NCI-H774 (cell line): ENCODE results near the gene NELL2.
A peak's percentile ranks its signal among the peaks of the same experiment; 100 is the strongest.

Experiments
- DNase-seq: peaks from one replicate; lab custom pipeline; 2025; lab: John Stamatoyannopoulos, UW

The NELL2 gene

DNA sequence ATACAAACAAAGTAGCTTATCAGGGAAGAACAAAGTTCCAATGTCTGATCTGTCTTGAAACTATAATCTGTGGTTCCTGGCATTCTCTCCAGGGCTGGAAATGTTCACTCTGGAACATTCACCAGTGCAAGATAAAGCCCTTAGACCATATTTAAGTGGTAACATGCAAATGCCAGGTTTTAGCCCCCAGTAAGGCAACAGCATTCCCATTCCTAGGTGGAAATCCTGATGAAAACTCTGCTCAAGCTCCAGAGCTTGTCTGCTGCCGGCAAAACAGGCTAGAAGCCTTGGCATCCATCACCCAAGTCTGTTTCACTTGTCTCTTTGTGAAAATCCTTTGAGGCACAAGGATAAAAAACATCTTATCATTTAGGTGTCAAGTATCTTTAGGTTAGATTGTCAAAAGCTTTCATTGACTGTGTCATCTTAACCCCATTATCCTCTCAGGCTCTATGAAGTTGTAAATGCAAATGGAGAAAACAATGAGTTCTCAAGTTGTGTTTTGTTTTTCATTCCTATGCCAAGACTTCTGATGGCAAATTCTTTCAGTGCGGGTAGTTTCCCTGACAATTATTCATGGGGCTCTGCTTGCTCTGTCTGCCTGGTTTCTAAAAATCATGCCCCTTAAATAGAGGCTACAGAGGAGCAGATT, 344.7 kb downstream of the NELL2 start:
- DNase-seq: no peak

DNA sequence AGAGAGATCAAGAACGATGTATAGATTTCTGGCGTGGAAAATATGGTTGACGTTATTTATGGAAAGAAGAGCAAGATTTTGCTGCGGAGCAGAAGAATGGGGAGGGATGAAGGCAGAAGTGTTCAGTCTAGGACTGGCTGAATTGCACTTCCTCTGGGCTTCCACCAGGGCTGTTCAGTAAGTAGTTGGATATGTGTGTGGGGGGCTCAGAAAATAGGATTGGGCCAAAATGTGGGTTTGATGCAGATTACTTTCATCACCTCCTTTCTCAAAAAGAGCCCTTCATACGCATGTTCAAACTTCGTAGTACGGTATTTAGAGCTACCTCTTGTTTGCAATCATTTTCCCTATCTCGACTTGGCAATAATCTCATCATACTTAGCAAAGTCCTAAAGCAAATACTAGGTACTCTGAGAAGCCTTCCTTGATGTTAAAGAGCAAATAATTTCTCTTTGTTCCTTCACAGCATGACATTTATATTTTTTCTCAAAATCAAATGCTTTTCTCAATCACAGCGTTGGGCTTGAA, 349.4 kb downstream of the NELL2 start:
- DNase-seq: no peak

GRCh38 chr12:44525806-44526654, 350.1 kb downstream of the NELL2 start:
- DNase-seq: no peak

DNA sequence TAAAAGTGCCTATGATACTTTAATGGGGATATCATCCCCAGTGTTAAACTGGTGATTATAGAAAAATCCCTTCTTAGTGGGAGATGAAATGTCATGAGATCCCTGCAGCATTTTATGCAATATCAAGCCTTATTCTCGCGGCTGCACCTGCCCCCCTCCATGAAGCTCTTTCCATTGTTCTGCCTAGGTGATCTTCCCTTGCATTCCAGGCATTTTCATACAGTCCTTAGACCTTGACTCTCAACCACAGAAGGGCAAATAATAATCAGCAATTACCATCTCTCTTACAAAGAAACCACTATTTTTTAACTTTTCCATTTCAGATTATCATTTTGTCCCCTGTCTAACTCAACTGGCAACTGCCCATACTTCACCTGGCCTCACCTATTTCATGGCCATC, 352.3 kb downstream of the NELL2 start:
- no peak for DNase-seq

GRCh38 chr12:44521702-44522101, 354.4 kb downstream of the NELL2 start:
- DNase-seq: no peak

- peak; percentile 56 for DNase-seq
Observed at GRCh38 chr12:44519931-44520330, 356.2 kb downstream of the NELL2 start.

DNA sequence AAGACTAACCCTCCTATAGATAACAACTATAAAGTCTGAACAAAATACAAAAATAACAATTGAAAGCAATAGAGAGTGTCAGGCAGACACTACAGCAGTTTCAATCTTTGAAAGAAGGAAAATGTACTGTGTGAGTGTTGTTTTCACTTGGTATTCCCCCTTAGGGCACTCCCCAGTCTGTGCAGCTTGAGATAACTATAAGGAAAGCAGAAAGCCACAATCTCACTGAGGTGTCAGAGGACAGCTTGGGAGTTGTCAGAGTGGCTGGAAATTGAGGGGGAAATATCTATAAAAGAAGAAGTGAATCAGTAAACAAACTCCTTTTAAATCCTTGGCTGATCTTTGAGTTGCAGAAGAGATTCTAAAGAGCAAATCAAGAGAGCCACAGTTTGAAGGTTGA, 364.8 kb downstream of the NELL2 start:
- DNase-seq: no peak

DNA sequence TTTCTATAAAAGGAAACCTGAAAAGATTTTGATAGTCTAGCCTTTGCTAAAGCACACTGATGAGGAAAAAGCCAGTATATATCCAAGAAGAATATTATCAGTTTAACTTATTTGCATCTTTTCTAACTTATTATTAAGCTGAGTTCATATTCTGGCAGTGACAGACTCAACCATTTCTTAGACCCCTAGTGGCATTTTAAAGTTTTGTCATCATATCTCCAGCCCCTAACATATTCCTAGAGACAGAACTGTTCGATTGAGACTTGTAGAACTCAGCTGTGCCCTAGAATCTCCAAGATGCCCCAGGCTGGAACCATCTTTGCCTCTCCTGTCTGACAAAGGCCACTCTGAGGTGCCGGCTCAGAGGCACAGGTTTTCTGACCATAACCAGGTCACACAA, 365.6 kb downstream of the NELL2 start:
- no peak for DNase-seq

DNA sequence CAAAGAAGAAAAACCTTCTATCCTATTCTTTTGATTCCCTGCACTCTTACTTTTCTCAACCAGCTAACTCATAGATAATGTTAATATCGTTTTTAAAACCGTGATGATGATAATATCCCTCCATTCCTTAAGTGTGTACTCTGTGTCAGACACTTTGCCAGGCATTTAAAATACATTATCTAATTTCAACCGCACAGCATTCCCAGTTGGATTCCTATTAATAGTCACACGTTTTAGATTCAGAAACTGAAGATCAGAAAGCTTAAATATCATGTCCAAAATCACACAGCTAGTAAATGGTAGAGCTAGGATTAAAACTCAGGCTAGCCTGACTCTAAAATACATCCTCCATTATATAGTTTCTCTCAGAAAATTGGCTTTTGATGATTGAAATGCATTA, 366.0 kb downstream of the NELL2 start:
- DNase-seq: no peak

DNA sequence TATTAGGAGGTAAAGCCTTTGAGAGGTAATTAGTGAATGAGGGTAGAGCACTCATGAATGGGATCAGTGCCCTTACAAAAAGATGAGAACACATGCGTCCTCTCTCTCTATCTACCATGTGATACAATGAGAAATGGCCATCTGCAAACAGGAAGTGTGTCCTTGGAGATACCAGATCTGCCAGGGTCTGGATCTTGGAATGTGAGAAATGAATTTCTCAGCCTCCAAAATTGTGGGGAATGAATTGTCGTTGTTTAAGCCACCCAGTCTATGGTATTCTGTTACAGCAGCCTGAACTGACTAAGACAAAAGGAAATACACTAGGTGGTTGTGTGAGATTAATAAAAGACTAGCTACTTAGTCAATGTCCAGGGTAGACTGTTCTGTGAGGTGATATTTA, 366.6 kb downstream of the NELL2 start:
- DNase-seq: no peak

DNA sequence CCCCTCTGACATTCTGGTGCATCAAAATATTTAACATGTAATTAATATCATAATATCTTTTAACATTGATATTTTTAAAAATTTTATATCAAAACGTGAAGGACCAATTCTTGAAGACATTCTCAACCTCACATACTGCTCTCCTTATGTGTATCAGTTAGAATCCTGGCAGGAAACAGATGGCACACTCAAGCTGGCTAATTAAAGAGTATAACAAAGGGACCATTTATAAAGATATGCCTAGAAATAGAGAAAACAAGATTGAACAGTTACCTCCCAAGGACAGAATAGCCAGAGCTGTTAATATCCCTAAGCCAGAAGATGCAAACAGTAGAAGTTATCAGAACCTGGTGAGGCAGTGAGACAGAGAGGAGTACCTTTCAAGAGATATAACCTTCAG, 368.7 kb downstream of the NELL2 start:
- no peak for DNase-seq

- no peak for DNase-seq
Observed at GRCh38 chr12:44504799-44505198, 371.3 kb downstream of the NELL2 start.

DNA sequence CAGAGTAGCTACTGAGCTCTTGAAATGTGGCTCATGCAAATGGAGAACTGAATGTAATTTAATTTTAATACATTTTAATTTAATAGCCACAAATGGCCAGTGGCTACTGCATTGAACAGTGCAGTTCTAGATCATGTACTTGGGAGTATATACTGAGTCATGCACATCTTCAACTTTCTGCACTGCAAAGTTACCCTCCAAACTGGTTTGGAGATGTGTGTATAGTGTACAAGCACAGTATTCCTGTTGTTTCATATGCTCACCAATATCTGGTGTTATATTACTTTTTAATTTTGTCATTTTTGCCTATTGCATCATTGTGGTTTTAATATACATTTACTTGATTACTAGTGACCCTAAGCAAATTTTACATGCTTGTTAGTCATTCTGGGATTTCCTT, 372.8 kb downstream of the NELL2 start:
- DNase-seq: no peak

- DNase-seq: no peak
Observed at GRCh38 chr12:44502681-44503080, 373.4 kb downstream of the NELL2 start.

GRCh38 chr12:44500423-44500822, 375.7 kb downstream of the NELL2 start:
- no peak for DNase-seq

GRCh38 chr12:44497044-44497443, 379.1 kb downstream of the NELL2 start:
- DNase-seq: no peak

DNA sequence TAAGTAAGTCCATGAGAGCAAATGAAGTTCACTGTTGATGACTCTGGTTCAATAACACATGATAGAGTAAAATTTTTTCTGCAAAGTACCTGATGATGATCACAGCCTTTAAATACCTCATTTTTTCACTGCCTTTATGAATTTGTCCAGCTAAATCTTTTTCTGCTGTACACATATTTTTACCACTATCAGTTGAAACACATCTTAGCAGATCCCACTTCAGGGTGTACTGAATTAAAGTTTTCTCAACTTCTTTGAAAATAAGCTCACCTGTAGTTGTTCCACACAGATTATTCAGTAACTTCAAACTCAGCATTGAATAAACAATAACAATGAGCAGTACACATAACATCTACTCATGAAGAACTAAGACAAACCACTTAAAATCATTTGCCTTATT, 385.9 kb downstream of the NELL2 start:
- no peak for DNase-seq

- DNase-seq: no peak
Observed at GRCh38 chr12:44488180-44488579, 387.9 kb downstream of the NELL2 start.

DNA sequence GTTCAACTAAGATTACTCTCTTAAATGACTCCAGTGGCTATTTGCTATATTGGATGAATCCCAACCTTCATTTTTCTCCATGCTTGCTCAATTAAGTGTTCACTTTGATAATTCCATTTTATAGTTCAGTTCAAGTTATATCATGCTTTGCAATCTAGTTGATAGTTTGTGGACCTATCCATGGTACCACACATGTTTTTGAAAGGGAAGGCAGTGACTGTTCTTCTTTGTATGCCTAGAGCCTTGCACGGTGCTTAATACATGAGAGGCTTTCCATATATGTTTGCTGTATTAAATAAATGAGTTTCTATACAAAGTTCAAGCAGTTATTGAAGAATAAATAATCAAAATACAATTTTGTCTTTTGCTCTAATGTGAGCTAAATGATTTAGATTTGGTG, 391.3 kb downstream of the NELL2 start:
- no peak for DNase-seq

- DNase-seq: no peak
Observed at GRCh38 chr12:44477331-44477980, 398.7 kb downstream of the NELL2 start.

DNA sequence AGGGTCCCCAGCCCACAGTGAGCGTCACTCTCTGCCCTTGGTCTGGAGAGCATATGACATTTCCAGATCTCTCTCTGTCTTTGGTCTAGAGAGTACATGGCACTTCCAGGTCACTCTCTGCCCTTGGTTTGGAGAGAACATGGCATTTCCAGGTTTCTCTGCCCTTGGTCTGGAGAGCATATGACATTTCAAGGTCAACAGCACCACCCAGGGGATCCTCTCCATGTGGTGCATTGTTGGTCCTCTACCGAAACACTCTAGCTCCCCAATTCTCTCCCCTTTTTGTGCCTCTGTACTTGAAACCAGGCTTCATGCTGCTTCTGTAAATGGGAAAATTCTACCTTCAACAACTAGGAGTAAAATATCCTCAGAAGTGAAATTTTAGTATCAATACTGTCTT, 399.4 kb downstream of the NELL2 start:
- no peak for DNase-seq

DNA sequence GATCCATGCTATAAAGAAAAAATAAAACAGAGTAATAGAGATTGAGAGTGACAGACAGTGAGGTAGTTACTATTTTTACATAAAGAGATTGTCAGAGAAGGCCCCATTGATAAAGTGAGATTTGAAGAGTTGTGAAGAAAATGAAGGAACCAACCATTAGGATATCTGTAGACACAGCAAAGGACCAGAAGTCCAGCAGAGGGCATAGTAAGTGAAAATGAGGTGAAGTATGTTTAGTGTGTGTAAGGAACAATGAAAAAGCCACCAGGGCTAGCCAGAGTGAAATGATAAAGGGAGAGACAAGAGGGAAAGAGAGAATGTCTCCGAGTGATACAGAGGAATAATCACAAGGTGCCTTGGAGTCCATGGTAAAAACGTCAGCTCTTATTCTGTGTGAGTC, 411.0 kb downstream of the NELL2 start:
- no peak for DNase-seq

GRCh38 chr12:44464180-44464579, 411.9 kb downstream of the NELL2 start:
- DNase-seq: no peak
